Neural progenitor cell (in vitro differentiated cells): Measurements from ENCODE around the gene IGFN1.

ENCODE experiments used
- CTCF ChIP-seq: fragments of 200-600 bp; sonication (generic); IDR thresholded peaks from 2 replicates; pipeline ENCODE4 v1.5.1; 2017; ENCODE audit warnings: antibody characterized with exemption, mild to moderate bottlenecking
- EZH2 ChIP-seq: fragments of 200-600 bp; sonication (generic); IDR thresholded peaks from 2 replicates; pipeline ENCODE4 v1.6.1; 2017; ENCODE audit warnings: antibody characterized with exemption, mild to moderate bottlenecking, moderate library complexity

GRCh38 chr1:201186192-201186591 is 4.4 kb upstream of the IGFN1 start:
- no peak for TF ChIP-seq CTCF
- no peak for TF ChIP-seq EZH2
